ENCODE data around the gene FAP. TPM values are rescaled to one million over a fixed set of nuclear protein-coding genes. Genes with fewer than 3 reads are reported as not detected.

Gene FAP
- total RNA-seq, 2 experiments from 2014 or later, result not detected

- Mint-ChIP-seq H3K9me3 (no peaks in the 10 kb centered on the region), H3K4me1 (peaks cover 8% of the 10 kb centered on the region), H3K4me3 (no peak overlapping the region), H3K36me3 (ENCODE audit: low read depth) (no peaks in the 10 kb centered on the region), H3K27ac (no peak overlapping the region), H3K27me3 (peaks cover 14% of the 10 kb centered on the region)
- POLR2A ChIA-PET, result no interaction called here
- CTCF ChIA-PET, result interaction anchor here (0.6 to 1.4 kb wide), 3 partner anchors 10 to 287 kb away, joined by 3 to 4 read pairs (median 3); no protein-coding TSS in a partner anchor
- DNase-seq, result no peak
Observed at GRCh38 chr2:162166174-162166573, 77.1 kb downstream of the FAP start.

GRCh38 chr2:162164802-162165201 lies 78.4 kb downstream of the FAP start:
- peaks cover 18% of the 10 kb centered on the region for H3K27me3 Mint-ChIP-seq
- H3K36me3 Mint-ChIP-seq (ENCODE audit: low read depth), result no peaks in the 10 kb centered on the region
- H3K4me3 Mint-ChIP-seq, result no peak overlapping the region
- no peak for DNase-seq
- H3K9me3 Mint-ChIP-seq, result no peaks in the 10 kb centered on the region
- no peak overlapping the region for H3K27ac Mint-ChIP-seq
- CTCF ChIA-PET, result no interaction called here
- POLR2A ChIA-PET, result no interaction called here
- H3K4me1 Mint-ChIP-seq, result peaks cover 4% of the 10 kb centered on the region

- no peaks in the 10 kb centered on the region for H3K4me1 Mint-ChIP-seq
- H3K27me3 Mint-ChIP-seq, result peaks cover 24% of the 10 kb centered on the region
- H3K36me3 Mint-ChIP-seq (ENCODE audit: low read depth), result no peaks in the 10 kb centered on the region
- ChIA-PET POLR2A (no interaction called here), CTCF (interaction anchor here (1.6 kb wide), 1 partner anchor 61 kb away, joined by 5 read pairs; no protein-coding TSS in a partner anchor)
- H3K9me3 Mint-ChIP-seq, result no peaks in the 10 kb centered on the region
- DNase-seq, result no peak
- H3K27ac Mint-ChIP-seq, result no peak overlapping the region
- H3K4me3 Mint-ChIP-seq, result no peak overlapping the region
Observed at GRCh38 chr2:162159446-162159845, 83.8 kb downstream of the FAP start.

GRCh38 chr2:162156149-162156548 lies 87.1 kb downstream of the FAP start:
- H3K27me3 Mint-ChIP-seq, result peaks cover 35% of the 10 kb centered on the region

GRCh38 chr2:162155093-162155492 lies 88.2 kb downstream of the FAP start:
- H3K27ac Mint-ChIP-seq, result no peak overlapping the region
- H3K4me3 Mint-ChIP-seq, result no peak overlapping the region
- POLR2A ChIA-PET, result no interaction called here
- no peaks in the 10 kb centered on the region for H3K36me3 Mint-ChIP-seq (ENCODE audit: low read depth)
- CTCF ChIA-PET, result interaction anchor here (1.0 to 1.8 kb wide), 5 partner anchors 14 to 143 kb away, joined by 3 to 7 read pairs (median 4); no protein-coding TSS in a partner anchor
- no peak for DNase-seq
- no peaks in the 10 kb centered on the region for H3K9me3 Mint-ChIP-seq
- H3K27me3 Mint-ChIP-seq, result peaks cover 35% of the 10 kb centered on the region
- peaks cover 1% of the 10 kb centered on the region for H3K4me1 Mint-ChIP-seq

More at GRCh38 chr2:162156149-162156548, 87.1 kb downstream of the FAP start:
- H3K9me3 Mint-ChIP-seq, result no peaks in the 10 kb centered on the region
- H3K4me1 Mint-ChIP-seq, result peaks cover 1% of the 10 kb centered on the region
- no peak overlapping the region for H3K4me3 Mint-ChIP-seq
- POLR2A ChIA-PET, result no interaction called here
- CTCF ChIA-PET, result interaction anchor here (1.0 to 1.8 kb wide), 6 partner anchors 10 to 142 kb away, joined by 3 to 7 read pairs (median 4); no protein-coding TSS in a partner anchor
- no peak for DNase-seq
- H3K27ac Mint-ChIP-seq, result no peak overlapping the region
- no peaks in the 10 kb centered on the region for H3K36me3 Mint-ChIP-seq (ENCODE audit: low read depth)

GRCh38 chr2:162153608-162154224 lies 89.5 kb downstream of the FAP start:
- peaks cover 33% of the 10 kb centered on the region for H3K27me3 Mint-ChIP-seq

GRCh38 chr2:162152147-162152546 lies 91.1 kb downstream of the FAP start, which contains the start of gene GCG:
TSS of gene GCG (minus strand) at chr2:162152247. CDS start at chr2:162149178, 3,069 bp downstream.
- H3K4me3 Mint-ChIP-seq, result no peak within 1 kb of the TSS
- POLR2A ChIA-PET, result no interaction called here
- no peaks in the 10 kb centered on the region for H3K36me3 Mint-ChIP-seq (ENCODE audit: low read depth)
- H3K27ac Mint-ChIP-seq, result no peak within 1 kb of the TSS
- CTCF ChIA-PET, result interaction anchor here (1.4 to 2.2 kb wide), 2 partner anchors 27 to 146 kb away, joined by 4 to 15 read pairs; no protein-coding TSS in a partner anchor
- DNase-seq, result no peak
- H3K9me3 Mint-ChIP-seq, result no peaks in the 10 kb centered on the region
- H3K27me3 Mint-ChIP-seq, result peaks cover 35% of the 10 kb centered on the region
- peaks cover 1% of the 10 kb centered on the region for H3K4me1 Mint-ChIP-seq

More at GRCh38 chr2:162153608-162154224, 89.5 kb downstream of the FAP start:
- ChIA-PET CTCF (interaction anchor here (0.6 to 2.2 kb wide), 17 partner anchors 9 to 567 kb away, joined by 3 to 15 read pairs (median 4); no protein-coding TSS in a partner anchor), POLR2A (no interaction called here)
- Mint-ChIP-seq H3K27ac (no peak overlapping the region), H3K4me3 (no peak overlapping the region), H3K9me3 (no peaks in the 10 kb centered on the region), H3K4me1 (peaks cover 1% of the 10 kb centered on the region), H3K36me3 (ENCODE audit: low read depth) (no peaks in the 10 kb centered on the region)
- peak; percentile 63 for DNase-seq

GRCh38 chr2:162149940-162150339 lies 93.3 kb downstream of the FAP start:
- POLR2A ChIA-PET, result no interaction called here
- H3K9me3 Mint-ChIP-seq, result no peaks in the 10 kb centered on the region
- H3K27ac Mint-ChIP-seq, result no peak overlapping the region
- H3K4me3 Mint-ChIP-seq, result no peak overlapping the region
- peaks cover 1% of the 10 kb centered on the region for H3K4me1 Mint-ChIP-seq
- no peak for DNase-seq
- no peaks in the 10 kb centered on the region for H3K36me3 Mint-ChIP-seq (ENCODE audit: low read depth)
- CTCF ChIA-PET, result interaction anchor here (1.6 kb wide), 1 partner anchor 27 kb away, joined by 4 read pairs; no protein-coding TSS in a partner anchor
- H3K27me3 Mint-ChIP-seq, result peaks cover 45% of the 10 kb centered on the region

- H3K27ac Mint-ChIP-seq, result no peak overlapping the region
- H3K4me3 Mint-ChIP-seq, result no peak overlapping the region
- H3K27me3 Mint-ChIP-seq, result peaks cover 42% of the 10 kb centered on the region
- DNase-seq, result no peak
- no peaks in the 10 kb centered on the region for H3K9me3 Mint-ChIP-seq
- no peaks in the 10 kb centered on the region for H3K36me3 Mint-ChIP-seq (ENCODE audit: low read depth)
- peaks cover 1% of the 10 kb centered on the region for H3K4me1 Mint-ChIP-seq
- POLR2A ChIA-PET, result no interaction called here
- CTCF ChIA-PET, result interaction anchor here (1.1 to 1.6 kb wide), 3 partner anchors 27 to 185 kb away, joined by 3 to 7 read pairs (median 4); no protein-coding TSS in a partner anchor
Observed at GRCh38 chr2:162149466-162149865, 93.8 kb downstream of the FAP start.

- DNase-seq, result no peak
- no peak overlapping the region for H3K4me3 Mint-ChIP-seq
- H3K9me3 Mint-ChIP-seq, result no peaks in the 10 kb centered on the region
- ChIA-PET POLR2A (no interaction called here), CTCF (interaction anchor here (1.1 to 1.6 kb wide), 4 partner anchors 26 to 186 kb away, joined by 3 to 7 read pairs (median 4); no protein-coding TSS in a partner anchor)
- no peak overlapping the region for H3K27ac Mint-ChIP-seq
- peaks cover 42% of the 10 kb centered on the region for H3K27me3 Mint-ChIP-seq
- no peaks in the 10 kb centered on the region for H3K36me3 Mint-ChIP-seq (ENCODE audit: low read depth)
- H3K4me1 Mint-ChIP-seq, result peaks cover 1% of the 10 kb centered on the region
Observed at GRCh38 chr2:162148956-162149355, 94.3 kb downstream of the FAP start.

- Mint-ChIP-seq H3K4me3 (no peak overlapping the region), H3K27me3 (peaks cover 38% of the 10 kb centered on the region), H3K27ac (no peak overlapping the region), H3K36me3 (ENCODE audit: low read depth) (no peaks in the 10 kb centered on the region), H3K9me3 (no peaks in the 10 kb centered on the region), H3K4me1 (no peaks in the 10 kb centered on the region)
- DNase-seq, result no peak
- ChIA-PET POLR2A (no interaction called here), CTCF (no interaction called here)
Observed at GRCh38 chr2:162143969-162144368, 99.3 kb downstream of the FAP start.

- Mint-ChIP-seq H3K36me3 (ENCODE audit: low read depth) (no peaks in the 10 kb centered on the region), H3K27ac (no peak overlapping the region), H3K9me3 (no peaks in the 10 kb centered on the region), H3K4me3 (no peak overlapping the region), H3K27me3 (peaks cover 16% of the 10 kb centered on the region), H3K4me1 (no peaks in the 10 kb centered on the region)
- DNase-seq, result no peak
- ChIA-PET CTCF (no interaction called here), POLR2A (no interaction called here)
Observed at GRCh38 chr2:162138310-162138709, 104.9 kb downstream of the FAP start.

GRCh38 chr2:162127422-162127821 lies 115.8 kb downstream of the FAP start:
- CTCF ChIA-PET, result interaction anchor here (0.8 to 3.8 kb wide), 4 partner anchors 14 to 540 kb away, joined by 3 to 41 read pairs (median 6); no protein-coding TSS in a partner anchor
- POLR2A ChIA-PET, result interaction anchor here (1.0 to 1.1 kb wide), 2 partner anchors 130 to 135 kb away, joined by 3 to 4 read pairs; no protein-coding TSS in a partner anchor
- DNase-seq, result no peak
- Mint-ChIP-seq H3K9me3 (peaks cover 2% of the 10 kb centered on the region), H3K27me3 (no peaks in the 10 kb centered on the region), H3K4me1 (peaks cover 28% of the 10 kb centered on the region), H3K4me3 (no peak overlapping the region), H3K36me3 (ENCODE audit: low read depth) (no peaks in the 10 kb centered on the region), H3K27ac (no peak overlapping the region)

Data from activated CD4-positive, alpha-beta memory T cell treated with anti-CD3 and anti-CD28 coated beads, Interleukin-2, amount 10 ng/mL, durations not matched to agents 7 days and 5 days (primary cell).